ENCODE data around the gene DOCK3. TPM values are rescaled to one million over a fixed set of nuclear protein-coding genes. Genes with fewer than 3 reads are reported as not detected.

DOCK3 gene
- total RNA-seq, 1 donor from 2014 or later = 0.51 TPM

Small RNA genes lying within 50 kb of the gene (small RNA-seq; reads per million reads assigned to genes)
- not detected for gene MIR4787 (ENCODE audit: low replicate concordance)
- gene PPIAP69 (ENCODE audit: low replicate concordance) = not detected

Other genes with a start within 250 kb of the DOCK3 start
- 4.3 TPM for gene CACNA2D2, start 171.3 kb upstream of the DOCK3 start, total RNA-seq
- 25.1 TPM for gene C3orf18, start 107.2 kb upstream of the DOCK3 start, total RNA-seq
- gene HEMK1, start 105.4 kb upstream of the DOCK3 start, total RNA-seq = 12.4 TPM
- 6.5 TPM for gene CISH, start 63.2 kb upstream of the DOCK3 start, total RNA-seq
- gene MAPKAPK3, start 57.8 kb upstream of the DOCK3 start, total RNA-seq = 42.0 TPM

Data from tongue (tissue), 2 donors.